Nephron (organoid): ENCODE data around the gene UBASH3A.

Experiments used
- H3K27ac Mint-ChIP-seq, 3 experiments: 2 replicates each; pipeline ENCODE4 v1.8.0; 2020; ENCODE audit warnings: mixed read lengths in 3 of 3, mild to moderate bottlenecking in 2 of 3, moderate library complexity in 1 of 3
- H3K27me3 Mint-ChIP-seq: 2 replicates; pipeline ENCODE4 v1.8.0; 2021; ENCODE audit warnings: low read depth, mild to moderate bottlenecking, moderate library complexity, mixed read lengths
- H3K36me3 Mint-ChIP-seq: 2 replicates; pipeline ENCODE4 v1.8.0; 2020; ENCODE audit warnings: low read depth, mixed read lengths
- H3K4me1 Mint-ChIP-seq: 2 replicates; pipeline ENCODE4 v1.8.0; 2020; ENCODE audit warnings: mixed read lengths
- H3K4me3 Mint-ChIP-seq, 3 experiments: 2 replicates each; pipeline ENCODE4 v1.8.0; 2020; ENCODE audit warnings: mild to moderate bottlenecking in 3 of 3, mixed read lengths in 3 of 3, moderate library complexity in 2 of 3
- H3K9me3 Mint-ChIP-seq: 2 replicates; pipeline ENCODE4 v1.8.0; 2020; ENCODE audit warnings: mixed read lengths
- TF ChIP-seq, protein P1 (sequence below), 3 experiments: fragments of 200-600 bp; sonication (generic); IDR thresholded peaks; one replicate each; pipeline ENCODE4 v1.5.0; 2021; ENCODE audit warnings: antibody characterized with exemption in 3 of 3; ENCODE audit not compliant: unreplicated experiment in 3 of 3

Gene UBASH3A

DNA sequence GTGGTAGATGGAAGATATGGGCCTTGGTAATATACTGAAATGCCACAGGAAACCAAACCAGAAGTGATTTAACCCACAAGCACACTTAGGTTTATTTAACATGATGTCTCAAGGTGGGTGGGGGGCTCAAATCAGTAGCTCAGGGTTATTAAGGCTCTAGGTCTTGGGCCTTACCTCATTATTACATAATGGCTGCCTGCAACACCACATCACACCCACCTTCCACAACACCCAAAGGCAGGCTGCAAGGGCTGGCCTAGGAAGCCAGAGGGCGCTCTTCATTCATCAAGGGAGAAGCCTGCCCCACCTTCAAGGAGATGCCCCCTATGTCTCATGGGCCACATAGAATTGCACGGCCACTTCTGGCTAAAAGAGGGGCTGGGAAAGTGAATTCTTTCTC lies 43.4 kb upstream of the UBASH3A start:
- H3K4me1 Mint-ChIP-seq, result no peaks in the 10 kb centered on the region

DNA sequence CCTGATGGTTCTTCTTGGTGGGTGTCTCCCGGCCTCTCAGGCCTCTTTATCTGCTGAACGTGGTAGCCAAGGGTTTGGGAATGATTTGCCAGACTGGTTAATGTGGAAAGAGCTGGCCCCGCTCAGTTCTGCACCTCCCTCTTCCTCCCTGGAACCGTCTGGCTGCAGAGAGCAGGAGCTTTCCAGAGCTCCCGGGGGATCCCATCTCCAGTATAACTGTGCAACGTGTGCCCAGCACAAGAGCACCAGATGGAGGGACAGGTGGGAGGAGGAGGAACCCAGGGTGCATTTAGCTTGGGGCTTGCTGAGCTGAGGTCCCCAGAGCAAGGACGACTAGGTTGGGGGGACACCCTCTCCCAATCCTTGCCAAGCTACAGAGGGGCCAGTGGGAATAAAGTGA lies 42.4 kb upstream of the UBASH3A start:
- H3K27me3 Mint-ChIP-seq, result peaks cover 38% of the 10 kb centered on the region
- H3K4me3 Mint-ChIP-seq, result no peak overlapping the region
- H3K27ac Mint-ChIP-seq, result no peak overlapping the region
- H3K9me3 Mint-ChIP-seq, result peaks cover 18% of the 10 kb centered on the region
- H3K4me1 Mint-ChIP-seq, result no peaks in the 10 kb centered on the region
- TF ChIP-seq, protein P1, sequence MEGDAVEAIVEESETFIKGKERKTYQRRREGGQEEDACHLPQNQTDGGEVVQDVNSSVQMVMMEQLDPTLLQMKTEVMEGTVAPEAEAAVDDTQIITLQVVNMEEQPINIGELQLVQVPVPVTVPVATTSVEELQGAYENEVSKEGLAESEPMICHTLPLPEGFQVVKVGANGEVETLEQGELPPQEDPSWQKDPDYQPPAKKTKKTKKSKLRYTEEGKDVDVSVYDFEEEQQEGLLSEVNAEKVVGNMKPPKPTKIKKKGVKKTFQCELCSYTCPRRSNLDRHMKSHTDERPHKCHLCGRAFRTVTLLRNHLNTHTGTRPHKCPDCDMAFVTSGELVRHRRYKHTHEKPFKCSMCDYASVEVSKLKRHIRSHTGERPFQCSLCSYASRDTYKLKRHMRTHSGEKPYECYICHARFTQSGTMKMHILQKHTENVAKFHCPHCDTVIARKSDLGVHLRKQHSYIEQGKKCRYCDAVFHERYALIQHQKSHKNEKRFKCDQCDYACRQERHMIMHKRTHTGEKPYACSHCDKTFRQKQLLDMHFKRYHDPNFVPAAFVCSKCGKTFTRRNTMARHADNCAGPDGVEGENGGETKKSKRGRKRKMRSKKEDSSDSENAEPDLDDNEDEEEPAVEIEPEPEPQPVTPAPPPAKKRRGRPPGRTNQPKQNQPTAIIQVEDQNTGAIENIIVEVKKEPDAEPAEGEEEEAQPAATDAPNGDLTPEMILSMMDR (IDR thresholded peaks at IDR 0.05; ENCODE audit: unreplicated experiment in 3 of 3), result no peak
- no peaks in the 10 kb centered on the region for H3K36me3 Mint-ChIP-seq

More for the DNA sequence above, 43.4 kb upstream of the UBASH3A start:
- H3K36me3 Mint-ChIP-seq, result no peaks in the 10 kb centered on the region
- H3K27me3 Mint-ChIP-seq, result peaks cover 36% of the 10 kb centered on the region
- peaks cover 22% of the 10 kb centered on the region for H3K9me3 Mint-ChIP-seq
- no peak overlapping the region for H3K4me3 Mint-ChIP-seq
- no peak overlapping the region for H3K27ac Mint-ChIP-seq
- TF ChIP-seq, protein P1 (IDR thresholded peaks at IDR 0.05; ENCODE audit: unreplicated experiment in 3 of 3), result no peak

DNA sequence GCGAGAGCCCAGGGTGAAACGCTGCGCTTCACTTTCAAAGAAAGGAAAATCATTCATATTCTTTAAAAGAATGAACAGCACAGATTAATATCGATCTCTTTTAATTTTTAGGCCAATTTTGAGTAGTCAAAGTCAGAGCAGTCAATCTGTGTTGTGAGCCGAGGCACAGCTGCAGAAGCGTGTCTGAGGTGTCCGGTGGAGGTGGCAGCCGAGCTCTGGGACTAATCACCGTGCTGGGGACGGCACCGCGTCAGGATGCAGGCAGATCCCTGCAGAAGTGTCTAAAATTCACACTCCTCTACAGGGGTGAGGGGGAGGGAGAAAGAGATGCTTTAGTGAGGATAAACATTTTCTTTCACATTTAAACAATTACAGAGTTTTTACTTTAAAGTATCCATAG lies 41.5 kb upstream of the UBASH3A start:
- TF ChIP-seq, protein P1 (IDR thresholded peaks at IDR 0.05; ENCODE audit: unreplicated experiment in 3 of 3), result no peak
- H3K36me3 Mint-ChIP-seq, result no peaks in the 10 kb centered on the region
- no peaks in the 10 kb centered on the region for H3K4me1 Mint-ChIP-seq
- H3K9me3 Mint-ChIP-seq, result peaks cover 10% of the 10 kb centered on the region
- no peak overlapping the region for H3K4me3 Mint-ChIP-seq
- H3K27ac Mint-ChIP-seq, result no peak overlapping the region
- peaks cover 38% of the 10 kb centered on the region for H3K27me3 Mint-ChIP-seq

DNA sequence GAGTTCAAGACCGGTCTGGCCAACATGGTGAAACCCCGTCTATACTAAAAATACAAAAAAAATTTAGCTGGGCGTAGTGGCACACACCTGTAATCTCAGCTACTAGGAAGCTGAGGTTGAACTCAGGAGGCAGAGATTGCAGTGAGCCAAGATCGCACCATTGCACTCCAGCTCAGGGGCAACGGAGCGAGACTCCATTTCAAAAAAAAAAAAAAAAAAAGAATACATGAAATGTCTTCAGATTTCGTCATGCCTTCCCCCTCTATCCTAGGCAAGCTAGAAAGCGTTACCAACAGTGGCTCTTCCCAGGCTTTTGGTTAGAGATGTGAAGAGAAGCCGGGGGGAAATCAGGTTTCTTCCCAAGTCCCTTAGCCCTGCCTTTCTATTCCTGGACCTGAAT lies 41.0 kb upstream of the UBASH3A start:
- H3K36me3 Mint-ChIP-seq, result no peaks in the 10 kb centered on the region
- TF ChIP-seq, protein P1 (IDR thresholded peaks at IDR 0.05; ENCODE audit: unreplicated experiment in 3 of 3), result no peak

DNA sequence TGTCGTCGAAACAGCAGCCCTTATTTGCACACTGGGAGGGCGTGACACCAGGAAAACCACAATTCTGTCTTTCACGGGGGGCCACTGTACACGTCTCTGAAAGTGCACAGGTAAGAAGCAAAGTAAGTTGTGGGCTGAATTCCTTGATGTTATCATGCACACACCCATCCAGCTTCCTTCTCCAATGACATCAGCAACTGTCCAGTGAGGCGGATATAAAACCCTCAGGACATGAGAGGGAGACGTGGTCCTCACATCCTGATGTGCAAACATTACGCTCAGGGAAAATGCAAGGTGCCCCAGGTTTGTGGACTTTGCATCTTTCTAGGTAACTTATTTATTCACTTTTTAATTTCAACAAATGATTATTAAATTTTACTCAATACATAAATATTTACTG lies 40.4 kb upstream of the UBASH3A start:
- H3K9me3 Mint-ChIP-seq, result peaks cover 3% of the 10 kb centered on the region
- peaks cover 4% of the 10 kb centered on the region for H3K4me1 Mint-ChIP-seq
- H3K27ac Mint-ChIP-seq, result no peak overlapping the region
- H3K36me3 Mint-ChIP-seq, result no peaks in the 10 kb centered on the region
- TF ChIP-seq, protein P1 (IDR thresholded peaks at IDR 0.05; ENCODE audit: unreplicated experiment in 3 of 3), result no peak
- no peak overlapping the region for H3K4me3 Mint-ChIP-seq
- peaks cover 38% of the 10 kb centered on the region for H3K27me3 Mint-ChIP-seq

More for the DNA sequence above, 41.0 kb upstream of the UBASH3A start:
- Mint-ChIP-seq H3K27ac (no peak overlapping the region), H3K4me1 (no peaks in the 10 kb centered on the region), H3K27me3 (peaks cover 38% of the 10 kb centered on the region), H3K9me3 (peaks cover 7% of the 10 kb centered on the region), H3K4me3 (no peak overlapping the region)

DNA sequence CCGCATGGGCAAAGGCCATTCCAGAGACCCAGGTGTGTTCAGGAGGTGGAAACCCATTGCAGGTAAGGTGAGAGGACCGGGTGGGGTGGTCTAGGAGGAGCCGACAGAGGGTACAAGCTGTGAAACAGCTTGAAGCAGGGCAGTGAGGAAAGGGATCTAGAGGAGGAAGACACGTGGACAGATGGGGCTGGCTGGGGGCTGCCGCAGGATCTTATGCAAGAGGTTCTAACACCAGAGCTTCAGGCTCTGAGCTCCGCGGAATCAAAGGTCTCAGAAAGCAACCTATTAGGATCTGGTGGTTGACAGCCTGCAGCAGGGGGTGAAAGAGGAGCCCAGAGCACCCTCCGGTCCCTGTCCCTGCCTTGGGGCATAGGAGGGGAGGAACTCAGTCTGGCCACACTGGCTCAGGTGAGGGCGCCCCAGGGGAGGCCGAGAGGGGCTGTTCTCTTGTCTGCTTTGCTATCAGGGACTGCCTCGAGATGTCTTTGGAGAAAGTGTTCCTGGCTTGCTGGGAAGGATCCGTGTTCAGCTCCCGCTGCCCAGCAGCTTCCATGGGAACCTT lies 39.3 kb upstream of the UBASH3A start:
- Mint-ChIP-seq H3K9me3 (no peaks in the 10 kb centered on the region), H3K4me1 (peaks cover 9% of the 10 kb centered on the region), H3K27ac (no peak overlapping the region), H3K36me3 (no peaks in the 10 kb centered on the region), H3K4me3 (no peak overlapping the region), H3K27me3 (peaks cover 38% of the 10 kb centered on the region)
- TF ChIP-seq, protein P1 (IDR thresholded peaks at IDR 0.05; ENCODE audit: unreplicated experiment in 3 of 3), result no peak
